IMR-90 (cell line): ENCODE measurements around the gene CLCN4. TPM values are rescaled to one million over a fixed set of nuclear protein-coding genes. Genes with fewer than 3 reads are reported as not detected.

ENCODE experiments used
- ATAC-seq: fragments of 200-7000 bp; cut with Tn5 transposase; 2 replicates; pipeline ENCODE4 v1.9.1; 2020; ENCODE audit warnings: low read depth, mild to moderate bottlenecking, moderate library complexity
- BruUV-seq: library from RNA; stranded (reverse); fragments of 400-500 nt; replicated peaks from 2 replicates; lab custom pipeline; 2021; lab: Mats Ljungman, UMichigan
- CTCF ChIA-PET: fragments of 300-600 bp; formaldehyde crosslinking; extraction: SDS; loops from one replicate; lab custom pipeline; 2021; ENCODE audit warnings: antibody characterized with exemption; lab: Yijun Ruan, JAX
- POLR2A ChIA-PET: fragments of 300-600 bp; sonication (Branson Sonifier 250); formaldehyde crosslinking; loops from one replicate; lab custom pipeline; 2022; ENCODE audit warnings: antibody characterized with exemption; ENCODE audit not compliant: unreplicated experiment; lab: Charles Lee
- DNase-seq: peaks from one replicate; pipeline ENCODE4 v3.0.0; 2013
- H2AFZ ChIP-seq: replicated peaks from 2 replicates; pipeline ENCODE3; 2013; ENCODE audit warnings: low read length, mild to moderate bottlenecking; ENCODE audit not compliant: poor library complexity
- H2AK5ac ChIP-seq: 2 replicates; pipeline ENCODE4 v1.6.1; 2013; ENCODE audit warnings: low read depth, low read length, inconsistent platforms
- H2AK9ac ChIP-seq: replicated peaks from 2 replicates; pipeline ENCODE3; 2013; ENCODE audit warnings: mild to moderate bottlenecking, low read depth, low read length, moderate library complexity; ENCODE audit not compliant: poor library complexity
- H2BK120ac ChIP-seq: 2 replicates; pipeline ENCODE4 v1.6.1; 2013; ENCODE audit warnings: low read depth, low read length, inconsistent platforms
- H2BK15ac ChIP-seq: 3 replicates; pipeline ENCODE4 v1.6.1; 2013; ENCODE audit warnings: low read depth, low read length, inconsistent platforms
- H2BK20ac ChIP-seq: 2 replicates; pipeline ENCODE4 v1.6.1; 2013; ENCODE audit warnings: low read depth, mild to moderate bottlenecking, inconsistent platforms, low read length, moderate library complexity
- H2BK5ac ChIP-seq: 2 replicates; pipeline ENCODE4 v1.6.1; 2013; ENCODE audit warnings: mild to moderate bottlenecking, low read depth, low read length, inconsistent platforms; ENCODE audit not compliant: poor library complexity, severe bottlenecking
- H3K14ac ChIP-seq: replicated peaks from 2 replicates; pipeline ENCODE4 v1.6.1; 2013; ENCODE audit warnings: low read depth, low read length, inconsistent platforms
- H3K18ac ChIP-seq: 2 replicates; pipeline ENCODE4 v1.6.1; 2013; ENCODE audit warnings: low read depth, low read length, control low read depth
- H3K23ac ChIP-seq: 2 replicates; pipeline ENCODE4 v1.6.1; 2013; ENCODE audit warnings: low read depth, low read length, inconsistent platforms
- H3K27ac ChIP-seq: 2 replicates; pipeline ENCODE4 v1.5.1; 2013; ENCODE audit warnings: mild to moderate bottlenecking, control low read depth, low read length; ENCODE audit not compliant: insufficient read depth
- H3K27me3 ChIP-seq: 2 replicates; pipeline ENCODE4 v1.6.1; 2013; ENCODE audit warnings: low read length; ENCODE audit not compliant: control insufficient read depth, insufficient read depth
- H3K36me3 ChIP-seq: 2 replicates; pipeline ENCODE4 v1.6.1; 2013; ENCODE audit warnings: low read length, mixed read lengths; ENCODE audit not compliant: control insufficient read depth, insufficient read depth
- H3K4ac ChIP-seq: 2 replicates; pipeline ENCODE4 v1.6.1; 2013; ENCODE audit warnings: low read depth, low read length, inconsistent platforms
- H3K4me1 ChIP-seq: 2 replicates; pipeline ENCODE4 v1.6.1; 2013; ENCODE audit warnings: low read length, mixed read lengths; ENCODE audit not compliant: control insufficient read depth, insufficient read depth
- H3K4me2 ChIP-seq: 2 replicates; pipeline ENCODE4 v1.6.1; 2013; ENCODE audit warnings: low read depth, mild to moderate bottlenecking, control low read depth, low read length, moderate library complexity
- H3K4me3 ChIP-seq: 2 replicates; pipeline ENCODE4 v1.5.1; 2013; ENCODE audit warnings: low read depth, mild to moderate bottlenecking, control low read depth, low read length, moderate library complexity; ENCODE audit not compliant: insufficient read depth
- H3K56ac ChIP-seq: 2 replicates; pipeline ENCODE4 v1.6.1; 2013; ENCODE audit warnings: low read length, inconsistent platforms; ENCODE audit not compliant: insufficient read depth; ENCODE audit errors: extremely low read depth
- H3K79me1 ChIP-seq, 2 experiments: 2 replicates each; pipeline ENCODE4 v1.6.1; 2013; ENCODE audit warnings: low read length in 2 of 2, inconsistent platforms in 1 of 2, low read depth in 1 of 2
- H3K9ac ChIP-seq: 2 replicates; pipeline ENCODE4 v1.6.1; 2013; ENCODE audit warnings: low read depth, low read length, control low read depth
- H3K9me1 ChIP-seq: 2 replicates; pipeline ENCODE4 v1.6.1; 2013; ENCODE audit warnings: low read length, inconsistent platforms; ENCODE audit not compliant: insufficient read depth
- H3K9me3 ChIP-seq: 2 replicates; pipeline ENCODE4 v1.6.1; 2013; ENCODE audit warnings: low read length; ENCODE audit not compliant: control insufficient read depth, insufficient read depth
- H4K20me1 ChIP-seq: 2 replicates; pipeline ENCODE4 v1.6.1; 2013; ENCODE audit warnings: low read length, inconsistent platforms; ENCODE audit not compliant: insufficient read depth
- H4K5ac ChIP-seq: 2 replicates; pipeline ENCODE4 v1.6.1; 2013; ENCODE audit warnings: mild to moderate bottlenecking, low read depth, low read length, control low read depth
- H4K8ac ChIP-seq, 2 experiments: 2 replicates each; pipeline ENCODE4 v1.6.1; 2013; ENCODE audit warnings: low read depth in 2 of 2, low read length in 2 of 2, control low read depth in 1 of 2, inconsistent platforms in 1 of 2
- H4K91ac ChIP-seq: 2 replicates; pipeline ENCODE4 v1.6.1; 2013; ENCODE audit warnings: low read depth, low read length, inconsistent platforms; ENCODE audit not compliant: insufficient read depth
- MAFK ChIP-seq: IDR thresholded peaks from 2 replicates; pipeline ENCODE4 v1.6.1; 2012; ENCODE audit warnings: low read depth, low read length, improper control_type of control experiment
- RAD21 ChIP-seq: IDR thresholded peaks from 2 replicates; pipeline ENCODE4 v1.6.1; 2012; ENCODE audit warnings: low read length, improper control_type of control experiment
- RFX5 ChIP-seq: IDR thresholded peaks from 2 replicates; pipeline ENCODE4 v1.8.0; 2012; ENCODE audit warnings: low read depth, mild to moderate bottlenecking, low read length, moderate library complexity
- WGBS, 2 experiments: methylation state at CpG; one replicate each; pipeline versions ENCODE4 v1.1.5 to v1.1.7; 2013; ENCODE audit warnings: missing lambda C conversion rate in 2 of 2; ENCODE audit not compliant: insufficient read length in 1 of 2; ENCODE audit errors: extremely low coverage in 2 of 2; 5-methylcytosine and 5-hydroxymethylcytosine counted together
- dilution Hi-C: fragments of 300-500 bp; cut with HindIII; formaldehyde crosslinking; loops from one replicate; pipeline ENCODE4 v1.14.3; 2018; ENCODE audit warnings: low sequenced_read_pairs; ENCODE audit not compliant: unreplicated experiment
- in situ Hi-C: fragments of 300-500 bp; cut with MboI; formaldehyde crosslinking; loops from 3 replicates; pipeline ENCODE4 v1.14.3; 2019; ENCODE audit warnings: low sequenced_read_pairs, inconsistent platforms, mixed read lengths
- intact Hi-C: fragments of 100-400 bp; cut with micrococcal nuclease; formaldehyde crosslinking; loops from 2 replicates; pipeline ENCODE4 v1.10.0; 2022
- polyA plus RNA-seq, 3 experiments: library from polyadenylated mRNA; depleted of rRNA; stranded (reverse); fragments of >200 nt; gene quantifications; 2 replicates each; pipeline ENCODE4 v1.2.3, GENCODE V29; 2012; ENCODE audit warnings: low replicate concordance in 1 of 3
- total RNA-seq: library from RNA; depleted of rRNA; stranded (reverse); fragments of >200 nt; gene quantifications from 2 replicates; pipeline ENCODE4 v1.2.3, GENCODE V29; 2012
- TF ChIP-seq, protein P1 (sequence below): fragments of 150-350 bp; IDR thresholded peaks from 2 replicates; pipeline ENCODE4 v1.6.1; 2017; ENCODE audit warnings: mild to moderate bottlenecking, antibody characterized with exemption, low read length, low read depth

The CLCN4 gene
- total and polyA plus RNA-seq, 2 of the 4 experiments (the other 2 are of a cell fraction): 2.2 to 4.5 TPM

DNA sequence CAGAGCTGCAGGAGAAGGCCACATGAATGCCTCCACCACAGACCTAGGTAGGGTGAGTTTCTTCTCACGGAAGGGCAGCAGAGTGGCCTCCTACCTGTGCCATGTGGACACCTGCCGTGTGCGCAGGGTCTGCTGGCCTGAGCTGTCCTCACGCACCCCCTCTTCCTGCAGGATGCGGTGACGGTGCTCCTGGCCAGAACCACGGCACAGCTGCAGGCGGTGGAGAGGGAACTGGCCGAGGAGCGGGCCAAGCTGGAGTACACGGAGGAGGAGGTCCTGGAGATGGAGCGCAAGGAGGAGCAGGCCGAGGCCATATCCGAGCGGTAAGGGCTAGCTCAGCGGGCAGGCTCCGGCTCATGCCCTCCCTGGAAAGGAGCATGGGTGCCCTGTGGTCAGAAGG is 28.4 kb upstream of the CLCN4 start:
- Histone ChIP-seq H4K5ac (no peak overlapping the region), H2BK120ac (no peak overlapping the region), H3K4ac (no peak overlapping the region), H3K14ac (no peak overlapping the region), H3K4me2 (no peak overlapping the region), H4K20me1 (no peaks in the 10 kb centered on the region; the same call in none of the 2 replicates), H3K18ac (no peak overlapping the region), H3K9ac (no peak overlapping the region), H3K27ac (no peak overlapping the region), H3K9me1 (no peaks in the 10 kb centered on the region), H3K56ac (no peak overlapping the region), H3K4me1 (no peaks in the 10 kb centered on the region), H2BK5ac (no peak overlapping the region), H3K9me3 (no peaks in the 10 kb centered on the region; the same call in 1 of the 2 replicates), H2AK9ac (peak overlapping the region; percentile 24), H2BK20ac (no peak overlapping the region), H3K36me3 (peaks cover 32% of the 10 kb centered on the region), H2AFZ (no peak overlapping the region), H2BK15ac (no peak overlapping the region), H4K8ac (no peak overlapping the region), H2AK5ac (no peak overlapping the region), H3K79me1 (0 out of 4 replicates have a peak, but pooled peaks cover 0 to 4% of the 10 kb centered on the region in 2 experiments), H3K27me3 (no peaks in the 10 kb centered on the region), H4K91ac (no peak overlapping the region), H3K23ac (no peak overlapping the region), H3K4me3 (no peak overlapping the region)
- dilution Hi-C loops (no loop called here), intact Hi-C loops (no loop called here), in situ Hi-C loops (no loop called here)
- TF ChIP-seq RAD21 (no peak), MAFK (no peak), RFX5 (no peak)
- TF ChIP-seq, protein P1, sequence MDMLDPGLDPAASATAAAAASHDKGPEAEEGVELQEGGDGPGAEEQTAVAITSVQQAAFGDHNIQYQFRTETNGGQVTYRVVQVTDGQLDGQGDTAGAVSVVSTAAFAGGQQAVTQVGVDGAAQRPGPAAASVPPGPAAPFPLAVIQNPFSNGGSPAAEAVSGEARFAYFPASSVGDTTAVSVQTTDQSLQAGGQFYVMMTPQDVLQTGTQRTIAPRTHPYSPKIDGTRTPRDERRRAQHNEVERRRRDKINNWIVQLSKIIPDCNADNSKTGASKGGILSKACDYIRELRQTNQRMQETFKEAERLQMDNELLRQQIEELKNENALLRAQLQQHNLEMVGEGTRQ: no peak
- DNase-seq: no peak
- no peak for ATAC-seq
- ChIA-PET POLR2A (no interaction called here), CTCF (no interaction called here)
- WGBS, 2 experiments: 92% methylated on average over 15 of the region's 17 CpGs; no CpG with 5 or more reads in 1 of the 2 experiments
- no TSS peak for BruUV-seq
